OCI-LY3 (cell line): ENCODE results near the gene BANK1.

Experiments used
- CTCF ChIP-seq: fragments of 200-600, 300-600 bp; sonication (generic); IDR thresholded peaks from 2 replicates; pipeline ENCODE4 v1.5.1; 2014; ENCODE audit warnings: antibody characterized with exemption, low read length, low read depth
- EZH2phosphoT487 ChIP-seq: fragments of 200-600 bp; shearing (Covaris generic); IDR thresholded peaks from 2 replicates; pipeline ENCODE4 v1.6.1; 2018; ENCODE audit warnings: antibody characterized with exemption, mixed run types, low read depth

GRCh38 chr4:102047616-102048015 is 257.1 kb downstream of the BANK1 start:
- TF ChIP-seq CTCF (no peak), EZH2phosphoT487 (no peak)
